GM12872 (cell line): ENCODE measurements around the gene SLC6A11.
A peak's percentile ranks its signal among the peaks of the same experiment; 100 is the strongest.

Source experiments
- TF ChIP-seq, protein P1 (sequence below): IDR thresholded peaks from 3 replicates; pipeline ENCODE4 v1.5.1; 2011; ENCODE audit warnings: low read depth, mild to moderate bottlenecking, low read length, moderate library complexity; ENCODE audit not compliant: insufficient read depth

Gene SLC6A11

DNA sequence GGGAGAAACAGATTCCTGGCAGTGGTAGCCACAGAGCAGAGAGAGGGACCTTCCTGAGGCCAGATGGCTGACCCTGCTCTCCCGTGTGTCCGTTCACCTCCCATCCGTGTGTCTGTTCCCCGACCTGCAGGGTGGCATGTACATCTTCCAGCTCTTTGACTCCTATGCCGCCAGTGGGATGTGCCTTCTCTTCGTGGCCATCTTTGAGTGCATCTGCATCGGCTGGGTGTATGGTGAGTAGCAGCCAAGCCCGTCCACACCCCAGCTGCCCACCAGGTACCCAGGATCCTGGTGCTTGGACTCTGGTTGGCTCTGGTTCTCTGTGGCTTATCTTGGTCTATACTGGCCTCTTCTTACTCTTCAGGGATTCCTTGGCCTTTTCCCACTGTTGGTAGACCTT is 117.0 kb downstream of the SLC6A11 start:
- TF ChIP-seq, protein P1, sequence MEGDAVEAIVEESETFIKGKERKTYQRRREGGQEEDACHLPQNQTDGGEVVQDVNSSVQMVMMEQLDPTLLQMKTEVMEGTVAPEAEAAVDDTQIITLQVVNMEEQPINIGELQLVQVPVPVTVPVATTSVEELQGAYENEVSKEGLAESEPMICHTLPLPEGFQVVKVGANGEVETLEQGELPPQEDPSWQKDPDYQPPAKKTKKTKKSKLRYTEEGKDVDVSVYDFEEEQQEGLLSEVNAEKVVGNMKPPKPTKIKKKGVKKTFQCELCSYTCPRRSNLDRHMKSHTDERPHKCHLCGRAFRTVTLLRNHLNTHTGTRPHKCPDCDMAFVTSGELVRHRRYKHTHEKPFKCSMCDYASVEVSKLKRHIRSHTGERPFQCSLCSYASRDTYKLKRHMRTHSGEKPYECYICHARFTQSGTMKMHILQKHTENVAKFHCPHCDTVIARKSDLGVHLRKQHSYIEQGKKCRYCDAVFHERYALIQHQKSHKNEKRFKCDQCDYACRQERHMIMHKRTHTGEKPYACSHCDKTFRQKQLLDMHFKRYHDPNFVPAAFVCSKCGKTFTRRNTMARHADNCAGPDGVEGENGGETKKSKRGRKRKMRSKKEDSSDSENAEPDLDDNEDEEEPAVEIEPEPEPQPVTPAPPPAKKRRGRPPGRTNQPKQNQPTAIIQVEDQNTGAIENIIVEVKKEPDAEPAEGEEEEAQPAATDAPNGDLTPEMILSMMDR: no peak

DNA sequence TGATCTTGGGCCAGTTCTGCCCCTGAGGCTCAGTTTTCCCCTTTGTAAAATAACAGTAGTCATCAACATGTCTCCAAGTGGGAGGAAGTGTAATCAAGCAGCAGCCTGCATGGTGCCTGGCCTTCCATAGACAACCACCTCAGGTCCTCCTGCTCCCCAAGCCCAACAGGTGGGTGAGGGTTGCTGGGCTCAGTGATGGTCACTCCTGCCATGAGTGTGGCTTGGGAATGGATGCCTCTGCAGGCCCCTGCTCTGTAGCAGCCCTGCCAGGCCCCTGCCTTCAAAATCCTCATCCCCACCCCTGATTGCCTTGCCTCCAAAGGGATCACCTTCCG is 117.4 kb downstream of the SLC6A11 start:
- TF ChIP-seq, protein P1: no peak

DNA sequence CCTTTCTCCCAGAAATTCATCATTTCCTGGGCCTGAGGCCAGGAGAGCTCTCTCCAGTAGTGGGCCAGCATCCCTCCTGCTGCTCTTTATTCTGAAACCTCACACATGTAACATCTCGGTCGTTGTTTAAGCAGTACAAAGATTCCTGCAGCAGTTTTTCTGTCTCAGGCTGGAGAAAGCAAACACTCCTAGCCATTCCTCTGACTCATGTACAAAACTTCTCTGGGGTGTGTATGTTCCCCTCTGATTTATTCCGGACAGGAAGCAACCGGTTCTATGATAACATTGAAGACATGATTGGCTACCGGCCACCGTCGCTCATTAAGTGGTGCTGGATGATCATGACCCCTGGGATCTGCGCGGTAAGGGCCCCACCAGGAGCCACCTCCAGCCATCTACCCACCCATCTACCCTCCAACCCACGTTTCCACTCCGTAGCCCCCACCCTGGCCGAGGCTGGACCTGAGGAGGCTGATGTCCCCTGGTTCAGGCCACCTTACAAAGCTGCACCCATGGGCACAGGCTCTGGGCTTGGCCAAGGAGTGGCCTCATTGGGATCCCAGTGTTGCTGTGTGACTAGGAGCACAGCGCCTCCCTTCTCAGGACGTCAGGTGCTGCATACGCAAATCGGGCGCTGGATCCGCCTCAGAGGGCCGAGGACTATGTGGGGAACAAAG is 117.9 kb downstream of the SLC6A11 start:
- TF ChIP-seq, protein P1: no peak

DNA sequence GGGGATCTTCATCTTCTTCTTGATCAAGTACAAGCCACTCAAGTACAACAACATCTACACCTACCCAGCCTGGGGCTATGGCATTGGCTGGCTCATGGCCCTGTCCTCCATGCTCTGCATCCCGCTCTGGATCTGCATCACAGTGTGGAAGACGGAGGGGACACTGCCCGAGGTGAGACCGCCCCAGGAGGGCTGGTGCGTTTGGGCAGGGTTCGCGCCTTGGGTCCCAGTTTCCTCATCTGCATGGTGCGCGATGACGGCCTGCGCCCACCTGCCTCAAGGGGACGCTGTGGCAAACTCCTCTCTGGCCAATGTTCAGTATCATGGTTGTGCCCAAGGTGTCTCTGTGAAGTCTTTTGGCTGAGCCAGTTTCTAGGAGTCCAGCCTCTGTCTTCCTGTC is 119.0 kb downstream of the SLC6A11 start:
- TF ChIP-seq, protein P1: 0 out of 3 replicates have a peak, but pooled peaks have one; percentile 9

DNA sequence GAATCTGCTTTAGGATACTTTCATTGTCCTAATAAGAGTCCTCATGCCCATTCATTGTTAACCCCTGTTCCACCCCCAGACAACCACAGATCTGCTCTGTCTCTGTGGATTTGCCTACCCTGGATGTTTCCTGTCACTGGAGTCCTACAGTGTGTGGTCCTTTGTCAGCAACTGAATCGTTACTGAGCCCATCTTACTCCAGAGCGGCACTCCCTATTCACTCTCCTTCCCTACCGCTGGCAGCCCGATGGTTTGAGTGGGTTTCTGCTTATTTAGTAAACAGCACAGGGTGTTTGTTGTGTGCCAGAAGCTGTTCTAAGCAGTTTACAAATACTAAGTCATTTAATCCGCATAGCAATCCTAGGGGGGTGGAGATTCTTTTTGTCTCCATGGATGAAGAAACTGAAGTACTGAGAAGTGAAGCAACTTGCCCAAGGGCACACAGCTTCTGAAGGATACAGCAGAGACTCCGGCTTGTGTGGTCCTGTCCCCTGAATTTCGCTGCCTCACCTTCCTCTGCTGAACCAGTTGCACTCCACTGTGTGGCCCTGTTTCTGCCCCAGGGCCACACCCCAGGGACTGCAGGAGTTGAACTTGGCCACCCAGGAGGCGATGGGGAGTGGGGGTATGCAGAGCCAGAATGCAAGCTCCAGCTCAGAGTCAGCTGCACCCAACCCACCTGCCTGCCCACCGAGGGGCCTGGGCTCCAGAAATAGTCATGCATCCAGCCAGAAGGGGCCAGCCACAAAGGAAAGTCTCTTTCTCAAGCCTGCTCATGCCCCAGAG is 120.0 kb downstream of the SLC6A11 start:
- TF ChIP-seq, protein P1: no peak

DNA sequence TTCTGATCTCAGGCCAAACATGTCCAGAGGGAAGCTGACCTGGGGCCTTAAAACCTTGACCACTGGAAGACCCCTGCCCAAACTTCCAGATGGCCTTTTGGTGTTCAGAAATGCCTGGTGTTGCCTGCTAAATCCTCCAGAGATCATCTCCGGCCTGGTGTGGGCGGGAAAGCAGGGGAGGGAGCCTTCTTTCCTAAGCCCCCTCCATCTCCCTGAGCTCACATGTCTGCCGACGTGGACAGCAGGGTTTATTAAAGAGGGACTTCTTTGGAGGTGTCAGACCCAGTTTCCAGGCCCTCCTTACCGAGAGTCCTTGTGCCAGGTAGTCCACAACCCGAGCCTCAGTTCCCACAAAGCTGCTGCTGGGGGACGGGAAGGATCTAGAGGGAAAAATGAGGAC is 120.7 kb downstream of the SLC6A11 start:
- TF ChIP-seq, protein P1: no peak

DNA sequence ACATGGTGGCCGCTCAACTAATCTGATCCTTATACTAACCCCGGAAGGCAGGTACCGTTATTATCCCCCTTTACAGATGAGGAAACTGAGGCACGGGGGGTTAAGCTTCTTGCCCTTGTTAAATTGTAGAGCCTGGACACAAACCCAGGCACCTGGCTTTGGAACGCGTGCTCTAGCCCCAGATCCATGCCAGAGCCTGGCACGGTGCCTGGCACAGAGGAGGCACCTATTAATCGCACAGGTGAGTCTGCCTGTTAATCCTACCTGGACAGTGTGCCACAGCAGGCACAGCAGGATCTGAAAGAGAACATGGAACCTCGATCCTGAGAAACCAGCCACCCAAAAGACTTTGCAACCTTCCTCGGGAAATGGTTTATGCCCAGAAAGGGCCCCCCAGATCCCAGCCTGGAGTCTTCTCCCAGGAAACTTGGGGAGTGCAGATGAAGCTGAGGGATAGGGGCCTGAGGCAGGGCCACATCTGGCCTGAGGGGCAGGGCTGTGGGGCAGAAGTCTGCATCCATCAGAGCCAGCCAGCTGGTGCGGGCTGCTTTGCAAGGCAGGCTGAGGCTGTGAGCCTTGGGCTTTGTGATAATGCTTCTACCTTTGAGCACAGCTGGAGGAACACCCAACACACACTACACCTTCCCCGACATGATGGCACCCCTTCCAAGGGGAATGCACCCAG is 121.3 kb downstream of the SLC6A11 start:
- TF ChIP-seq, protein P1: no peak
